T-cell (primary cell): ENCODE data around the gene CCN6. TPM values are rescaled to one million over a fixed set of nuclear protein-coding genes. Genes with fewer than 3 reads are reported as not detected.
A peak's percentile ranks its signal among the peaks of the same experiment; 100 is the strongest.

Source experiments
- ATAC-seq, 4 experiments: fragments of 200-7000 bp in 3 of 4; fragments of 150-1000 bp in 1 of 4; cut with Tn5 transposase; replicated peaks in 1 of 4; 1 replicate in 3 of 4; 2 replicates in 1 of 4; pipeline ENCODE4 v1.10.0; 2021; ENCODE audit warnings: moderate library complexity in 3 of 4, mild to moderate bottlenecking in 2 of 4, moderate number of reproducible peaks in 1 of 4
- CTCF ChIA-PET, 2 donors: fragments of 300-600 bp; sonication (Branson Sonifier 250); formaldehyde crosslinking; loops; one replicate each; lab custom pipeline; 2022; ENCODE audit warnings: antibody characterized with exemption in 2 of 2; lab: Charles Lee
- POLR2A ChIA-PET, 2 donors: fragments of 300-600 bp; sonication (Branson Sonifier 250); formaldehyde crosslinking; loops; one replicate each; lab custom pipeline; 2022; ENCODE audit warnings: antibody characterized with exemption in 2 of 2; lab: Charles Lee
- DNase-seq, 35 experiments: peaks; one replicate each; pipeline versions ENCODE4 v3.0.0 to v3.0.0-alpha.2; 2013 to 2023
- H3K27ac ChIP-seq: one replicate; pipeline ENCODE4 v1.5.1; 2013; ENCODE audit warnings: low read length
- H3K27me3 ChIP-seq, 2 experiments: replicated peaks in 1 of 2; 1 replicate in 1 of 2; 2 replicates in 1 of 2; pipeline versions ENCODE4 v1.6.1 to v1.7.0; 2013; ENCODE audit warnings: low read length in 1 of 2, mixed read lengths in 1 of 2; ENCODE audit not compliant: control insufficient read depth in 2 of 2, insufficient read depth in 2 of 2; ENCODE audit errors: extremely low read depth in 1 of 2
- H3K36me3 ChIP-seq, 2 donors: 1 replicate in 1 of 2; 2 replicates in 1 of 2; pipeline versions ENCODE4 v1.6.1 to v1.7.0; 2013; ENCODE audit warnings: low read length in 1 of 2; ENCODE audit not compliant: control insufficient read depth in 2 of 2, insufficient read depth in 1 of 2; ENCODE audit errors: extremely low read depth in 1 of 2
- H3K4me1 ChIP-seq, 2 experiments: 1 replicate in 1 of 2; 2 replicates in 1 of 2; pipeline versions ENCODE4 v1.6.1 to v1.7.0; 2013; ENCODE audit warnings: low read length in 2 of 2, mixed read lengths in 1 of 2; ENCODE audit not compliant: insufficient read depth in 2 of 2, control insufficient read depth in 1 of 2; ENCODE audit errors: extremely low read depth in 1 of 2
- H3K4me3 ChIP-seq, 2 donors: 1 replicate in 1 of 2; 2 replicates in 1 of 2; pipeline versions ENCODE4 v1.5.1 to v1.7.0; 2013; ENCODE audit warnings: mild to moderate bottlenecking in 2 of 2, low read length in 1 of 2, moderate library complexity in 1 of 2; ENCODE audit not compliant: control insufficient read depth in 1 of 2; ENCODE audit errors: extremely low read depth in 1 of 2
- H3K9me3 ChIP-seq: 2 replicates; pipeline ENCODE4 v1.7.0; 2013
- H3K27ac Mint-ChIP-seq, 2 donors: one replicate each; pipeline ENCODE4 v1.8.0; 2020 to 2021; ENCODE audit warnings: mild to moderate bottlenecking in 2 of 2, mixed read lengths in 2 of 2
- H3K27me3 Mint-ChIP-seq, 2 donors: one replicate each; pipeline ENCODE4 v1.8.0; 2021 to 2022; ENCODE audit warnings: mixed read lengths in 2 of 2
- H3K36me3 Mint-ChIP-seq: one replicate; pipeline ENCODE4 v1.8.0; 2021; ENCODE audit warnings: mixed read lengths
- H3K4me1 Mint-ChIP-seq, 3 donors: one replicate each; pipeline ENCODE4 v1.8.0; 2020 to 2022; ENCODE audit warnings: mixed read lengths in 3 of 3, mild to moderate bottlenecking in 1 of 3
- H3K4me3 Mint-ChIP-seq, 3 donors: one replicate each; pipeline ENCODE4 v1.8.0; 2020 to 2022; ENCODE audit warnings: mild to moderate bottlenecking in 3 of 3, mixed read lengths in 3 of 3, moderate library complexity in 3 of 3
- H3K9me3 Mint-ChIP-seq, 3 donors: one replicate each; pipeline ENCODE4 v1.8.0; 2020 to 2022; ENCODE audit warnings: mixed read lengths in 3 of 3
- WGBS: methylation state at CpG from one replicate; pipeline ENCODE4 v1.1.5; 2013; ENCODE audit warnings: missing lambda C conversion rate; ENCODE audit not compliant: insufficient coverage; 5-methylcytosine and 5-hydroxymethylcytosine counted together
- total RNA-seq, 35 experiments: library from RNA in 6 of 35; stranded (reverse) in 6 of 35; fragments of 120-200 nt in 1 of 35; gene quantifications; one replicate each; pipeline versions ENCODE4 v1.2.1 to v1.2.4 and lab custom pipeline; 2013 to 2026

Gene CCN6
- total RNA-seq, 5 donors from 2014 or later (not counting 1 experiment from before 2014, with no cell fraction given): not detected

DNA sequence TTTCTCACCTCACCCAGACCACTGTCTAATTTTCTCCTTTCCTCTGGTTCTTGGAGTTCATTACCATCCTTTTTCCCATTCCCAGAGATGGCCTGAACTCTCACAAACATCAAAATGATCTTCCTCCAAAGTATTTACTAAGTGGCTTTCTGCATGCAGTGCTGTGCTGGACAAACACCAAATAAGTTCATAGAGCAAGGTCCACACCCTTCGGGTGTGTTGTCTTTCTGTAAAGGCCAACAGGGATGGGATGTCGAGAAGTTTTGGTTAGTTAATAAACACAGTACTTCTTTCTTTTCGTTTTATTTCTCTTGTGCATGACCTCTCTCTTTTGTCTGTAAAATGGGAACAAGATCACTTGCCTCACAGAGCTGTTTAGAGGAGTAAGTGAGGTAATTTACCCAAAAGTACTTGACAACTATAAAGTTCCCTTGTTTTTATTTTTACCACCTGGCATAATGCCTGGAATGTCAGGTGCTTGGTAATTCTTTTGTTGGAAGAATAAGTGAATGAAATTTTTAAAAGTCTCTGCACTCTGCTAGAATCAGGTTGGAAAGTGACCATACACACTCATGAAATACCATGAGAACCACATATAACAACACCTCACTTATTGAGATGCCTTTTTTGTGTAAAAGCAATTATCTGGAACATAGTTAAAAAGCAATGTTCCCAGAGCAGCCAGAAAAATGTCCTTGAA is 22.8 kb upstream of the CCN6 start:
- 80% methylated on average over 1 of the region's 3 CpGs for WGBS
- no peak for ATAC-seq

DNA sequence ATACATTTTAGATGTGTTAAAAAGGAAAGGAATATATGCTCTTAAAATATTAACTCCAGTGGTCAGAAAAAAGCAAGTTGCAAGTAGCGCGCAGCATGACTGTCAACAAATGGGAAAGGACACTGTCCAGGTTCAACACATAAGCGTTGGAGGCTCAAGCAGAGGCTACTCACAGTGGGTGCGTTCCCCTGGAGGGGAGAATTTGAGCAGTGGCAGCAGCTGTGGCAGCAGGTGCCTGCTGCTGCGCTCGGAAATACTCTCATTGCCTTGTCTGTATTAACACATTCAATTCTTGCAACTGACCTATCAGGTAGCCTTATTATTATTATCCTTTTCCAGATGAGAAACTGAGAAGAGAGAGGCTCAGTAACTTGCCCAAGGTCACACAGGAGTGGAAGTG is 21.9 kb upstream of the CCN6 start:
- CTCF ChIA-PET: interaction anchor here in 1 of 2 donors (1.2 to 1.5 kb wide), 3 partner anchors 10 to 322 kb away, joined by 3 to 4 read pairs (median 4); no protein-coding TSS in a partner anchor
- Histone ChIP-seq H3K27ac (no peak overlapping the region), H3K4me3 (no peak overlapping the region), H3K36me3 (no peaks in the 10 kb centered on the region), H3K9me3 (no peaks in the 10 kb centered on the region), H3K27me3 (no peaks in the 10 kb centered on the region), H3K4me1 (peaks cover 61 to 77% of the 10 kb centered on the region in 2 experiments)
- DNase-seq (no peak), ATAC-seq (no peak)
- H3K4me1 Mint-ChIP-seq: peaks cover 83 to 87% (median 83%) of the 10 kb centered on the region in 3 donors
- no peaks in the 10 kb centered on the region for H3K27me3 Mint-ChIP-seq
- H3K9me3 Mint-ChIP-seq: no peaks in the 10 kb centered on the region
- whole genome bisulfite sequencing: 93% methylated on average over 3 of the region's 6 CpGs
- POLR2A ChIA-PET: no interaction called here
- no peaks in the 10 kb centered on the region for H3K36me3 Mint-ChIP-seq
- no peak overlapping the region for H3K4me3 Mint-ChIP-seq
- H3K27ac Mint-ChIP-seq: no peak overlapping the region

More for the DNA sequence above, 22.8 kb upstream of the CCN6 start:
- H3K9me3 ChIP-seq: no peaks in the 10 kb centered on the region
- Mint-ChIP-seq H3K27ac (peak overlapping the region; percentile 99), H3K9me3 (no peaks in the 10 kb centered on the region), H3K4me3 (peak overlapping the region in 1 of 3 donors; percentile 60), H3K27me3 (no peaks in the 10 kb centered on the region), H3K36me3 (no peaks in the 10 kb centered on the region), H3K4me1 (peaks cover 83 to 88% (median 87%) of the 10 kb centered on the region in 3 donors)
- DNase-seq: no peak
- H3K27me3 ChIP-seq: no peaks in the 10 kb centered on the region
- no peak overlapping the region for H3K4me3 ChIP-seq
- H3K4me1 ChIP-seq: peaks cover 62 to 78% of the 10 kb centered on the region in 2 experiments
- no peak overlapping the region for H3K27ac ChIP-seq
- H3K36me3 ChIP-seq: no peaks in the 10 kb centered on the region
- POLR2A ChIA-PET: no interaction called here
- CTCF ChIA-PET: interaction anchor here (0.7 to 1.2 kb wide), 2 partner anchors 11 kb away, joined by 3 read pairs; no protein-coding TSS in a partner anchor

DNA sequence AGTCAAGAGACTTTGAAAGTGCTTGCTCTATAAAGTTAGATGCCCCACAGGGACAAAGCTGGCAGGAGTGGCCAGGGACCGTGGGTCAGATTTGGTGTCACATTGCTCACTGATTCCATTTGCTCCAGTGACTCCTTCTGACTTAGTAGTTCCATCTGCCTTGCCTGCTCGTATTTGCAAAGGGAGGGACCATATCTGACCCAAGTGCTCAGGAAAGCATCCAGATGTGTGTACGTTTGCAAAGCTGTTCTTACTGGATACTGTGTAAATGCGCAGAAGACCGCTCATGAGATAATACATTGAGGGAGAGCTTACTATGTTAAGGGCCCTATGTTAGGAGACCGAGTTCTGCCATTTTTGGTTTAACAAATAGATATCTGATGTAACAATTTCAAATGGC is 21.2 kb upstream of the CCN6 start:
- no peak overlapping the region for H3K4me3 Mint-ChIP-seq
- H3K27ac Mint-ChIP-seq: no peak overlapping the region
- POLR2A ChIA-PET: no interaction called here
- no peaks in the 10 kb centered on the region for H3K9me3 ChIP-seq
- peaks cover 57 to 74% of the 10 kb centered on the region in 2 experiments for H3K4me1 ChIP-seq
- no peaks in the 10 kb centered on the region for H3K9me3 Mint-ChIP-seq
- H3K27ac ChIP-seq: no peak overlapping the region
- ATAC-seq (no peak), DNase-seq (no peak)
- no peaks in the 10 kb centered on the region for H3K36me3 Mint-ChIP-seq
- 85% methylated on average over 4 of the region's 6 CpGs for WGBS
- CTCF ChIA-PET: interaction anchor here (0.7 to 1.5 kb wide), 4 partner anchors 11 to 323 kb away, joined by 3 to 4 read pairs (median 4); no protein-coding TSS in a partner anchor
- H3K4me3 ChIP-seq: no peak overlapping the region
- no peaks in the 10 kb centered on the region for H3K36me3 ChIP-seq
- H3K27me3 Mint-ChIP-seq: no peaks in the 10 kb centered on the region
- H3K4me1 Mint-ChIP-seq: peaks cover 79 to 84% (median 80%) of the 10 kb centered on the region in 3 donors
- H3K27me3 ChIP-seq: no peaks in the 10 kb centered on the region

DNA sequence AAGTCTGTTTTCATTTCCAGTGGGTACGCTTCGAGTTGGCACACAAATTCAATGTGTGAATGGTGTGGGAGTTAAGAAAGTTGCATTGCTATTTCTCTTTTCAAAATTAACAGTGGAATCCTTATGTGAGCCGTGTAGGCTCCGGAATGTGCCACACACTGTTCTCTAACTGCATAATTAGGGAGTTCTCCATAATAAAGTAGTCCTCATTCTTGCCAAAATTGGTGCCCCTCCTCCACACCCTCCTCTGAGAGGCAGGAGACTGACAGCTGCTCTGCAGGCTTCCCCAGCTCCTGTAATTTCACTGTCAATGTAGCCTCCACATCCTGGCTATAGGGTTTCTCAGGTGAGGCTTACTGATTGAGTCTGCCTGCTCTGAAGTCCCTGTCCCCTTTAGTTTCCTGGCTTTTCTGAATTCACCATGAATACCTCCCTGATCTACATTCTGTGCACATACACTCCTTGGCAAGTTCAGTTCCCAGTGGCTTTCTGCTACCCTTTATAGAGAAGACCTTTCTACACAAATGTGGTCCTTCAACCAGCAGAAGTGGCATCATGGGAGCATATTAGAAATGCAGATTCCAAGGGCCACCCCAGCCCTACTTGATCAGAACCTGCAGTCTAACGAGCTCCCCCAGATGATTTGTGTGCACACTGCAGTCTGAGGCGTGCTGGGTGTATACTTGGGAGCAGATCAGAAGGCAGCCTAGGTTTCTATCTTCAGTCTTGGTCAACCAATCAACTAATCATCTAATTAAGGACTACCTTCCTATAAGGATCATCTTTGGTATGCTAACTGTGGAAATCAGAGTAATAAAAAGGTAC is 19.9 kb upstream of the CCN6 start:
- Mint-ChIP-seq H3K27me3 (no peaks in the 10 kb centered on the region), H3K4me3 (peak overlapping the region in 1 of 3 donors; percentile 5), H3K36me3 (no peaks in the 10 kb centered on the region), H3K4me1 (peaks cover 66 to 71% (median 69%) of the 10 kb centered on the region in 3 donors), H3K9me3 (no peaks in the 10 kb centered on the region), H3K27ac (peak overlapping the region; percentile 57 to 76)
- WGBS: no CpG with 5 or more reads among the region's 6 CpGs
- ChIA-PET CTCF (interaction anchor here (0.6 to 1.3 kb wide), 2 partner anchors 9 kb away, joined by 5 to 9 read pairs; no protein-coding TSS in a partner anchor), POLR2A (no interaction called here)
- Histone ChIP-seq H3K9me3 (no peaks in the 10 kb centered on the region), H3K4me3 (no peak overlapping the region), H3K27me3 (no peaks in the 10 kb centered on the region), H3K4me1 (peaks cover 53 to 62% of the 10 kb centered on the region in 2 experiments), H3K36me3 (no peaks in the 10 kb centered on the region), H3K27ac (no peak overlapping the region)
- DNase-seq (no peak), ATAC-seq (peak; percentile 30 to 53 (median 50))

DNA sequence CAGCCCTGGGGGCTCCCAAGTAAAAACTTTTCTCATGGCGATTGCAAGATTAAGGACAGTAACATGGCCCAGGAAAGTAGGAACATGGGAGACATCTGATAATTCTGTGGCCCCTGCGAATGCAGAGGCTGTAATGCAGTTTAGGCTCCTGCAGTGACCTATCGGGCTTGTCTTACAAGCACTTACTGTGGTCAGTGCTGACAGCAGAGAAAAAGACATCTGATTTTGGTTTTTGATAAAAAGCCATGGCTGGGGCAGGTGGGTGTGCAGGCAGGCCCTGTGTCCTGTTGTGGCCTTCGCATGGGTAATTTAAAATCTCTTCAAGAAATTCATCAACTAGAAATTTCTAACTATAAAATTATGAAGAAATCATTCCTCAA is 19.3 kb upstream of the CCN6 start:
- no peaks in the 10 kb centered on the region for H3K36me3 Mint-ChIP-seq
- no peak overlapping the region for H3K4me3 ChIP-seq
- DNase-seq: no peak
- no peaks in the 10 kb centered on the region for H3K27me3 ChIP-seq
- H3K27ac Mint-ChIP-seq: peak overlapping the region; percentile 57 to 76
- no peaks in the 10 kb centered on the region for H3K9me3 Mint-ChIP-seq
- H3K9me3 ChIP-seq: no peaks in the 10 kb centered on the region
- no peaks in the 10 kb centered on the region for H3K27me3 Mint-ChIP-seq
- peaks cover 60 to 70% (median 68%) of the 10 kb centered on the region in 3 donors for H3K4me1 Mint-ChIP-seq
- 92% methylated on average over 3 of the region's 4 CpGs for WGBS
- no peak overlapping the region for H3K4me3 Mint-ChIP-seq
- no peaks in the 10 kb centered on the region for H3K36me3 ChIP-seq
- no peak overlapping the region for H3K27ac ChIP-seq
- H3K4me1 ChIP-seq: peaks cover 47 to 57% of the 10 kb centered on the region in 2 experiments
- ChIA-PET POLR2A (no interaction called here), CTCF (interaction anchor here in 1 of 2 donors (0.5 kb wide), 1 partner anchor 279 kb away, joined by 3 read pairs; no protein-coding TSS in a partner anchor)
- no peak for ATAC-seq

DNA sequence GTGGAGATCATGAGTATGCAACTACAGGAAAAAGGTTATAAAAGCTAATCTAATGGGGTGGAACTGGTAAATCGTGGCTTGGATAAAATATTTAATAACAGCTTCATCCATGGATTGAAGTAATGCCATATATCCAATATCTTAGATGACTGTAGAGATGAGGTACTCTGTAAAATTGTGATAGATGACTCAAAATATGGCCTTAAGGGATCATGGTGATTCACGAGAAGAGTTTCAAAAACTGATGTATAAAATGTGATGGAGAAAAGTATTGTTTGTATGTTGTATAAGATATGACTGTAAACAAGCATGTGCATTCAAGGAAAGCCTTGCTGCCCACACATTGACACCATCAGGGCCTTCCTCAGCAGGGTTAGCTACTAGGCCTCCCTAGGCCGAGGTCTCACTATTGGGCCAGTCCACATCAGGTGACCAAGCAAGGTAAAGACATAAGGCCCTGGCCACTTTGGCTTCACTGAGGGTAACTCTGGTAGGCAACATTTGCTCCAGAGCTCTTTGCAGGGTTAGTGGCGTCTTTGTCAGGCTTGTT is 17.7 kb upstream of the CCN6 start:
- ATAC-seq (no peak), DNase-seq (no peak)
- Histone ChIP-seq H3K4me1 (peaks cover 36 to 42% of the 10 kb centered on the region in 2 experiments), H3K36me3 (no peaks in the 10 kb centered on the region), H3K4me3 (no peak overlapping the region), H3K27ac (no peak overlapping the region), H3K27me3 (no peaks in the 10 kb centered on the region), H3K9me3 (no peaks in the 10 kb centered on the region)
- Mint-ChIP-seq H3K4me1 (peaks cover 49 to 60% (median 56%) of the 10 kb centered on the region in 3 donors), H3K27me3 (no peaks in the 10 kb centered on the region), H3K9me3 (no peaks in the 10 kb centered on the region), H3K36me3 (no peaks in the 10 kb centered on the region), H3K27ac (peak overlapping the region; percentile 77 to 84), H3K4me3 (no peak overlapping the region)
- POLR2A ChIA-PET: no interaction called here
- 90% methylated on average over 1 of the region's 4 CpGs for WGBS
- CTCF ChIA-PET: no interaction called here
